DLD1 (cell line): Measurements from ENCODE around the gene EIF5B.

ENCODE experiments used
- in situ Hi-C: cut with HindIII; loops from 2 replicates; pipeline ENCODE4 v1.10.0; 2017; ENCODE audit warnings: low sequenced_read_pairs

Gene EIF5B

GRCh38 chr2:99448556-99448955 is 111.4 kb downstream of the EIF5B start:
- in situ Hi-C loops: no loop called here

- in situ Hi-C loops: no loop called here
Measured at GRCh38 chr2:99450199-99450598, 113.0 kb downstream of the EIF5B start.
